GM10266 (cell line): ENCODE data around the gene SMC4.
"Not testable (repeated sequence)": the region's sequence is repeated elsewhere in the genome, so short reads cannot be mapped to it uniquely, and the experiment has no call there.

Source experiments
- DNase-seq: peaks from one replicate; pipeline ENCODE4 v3.0.0; 2012; ENCODE audit errors: extremely low spot score
- TF ChIP-seq, protein P1 (sequence below): IDR thresholded peaks from 2 replicates; pipeline ENCODE4 v1.5.1; 2012; ENCODE audit warnings: mild to moderate bottlenecking, low read depth; ENCODE audit not compliant: control insufficient read depth, insufficient read depth; ENCODE audit errors: missing control alignments

SMC4 gene

DNA sequence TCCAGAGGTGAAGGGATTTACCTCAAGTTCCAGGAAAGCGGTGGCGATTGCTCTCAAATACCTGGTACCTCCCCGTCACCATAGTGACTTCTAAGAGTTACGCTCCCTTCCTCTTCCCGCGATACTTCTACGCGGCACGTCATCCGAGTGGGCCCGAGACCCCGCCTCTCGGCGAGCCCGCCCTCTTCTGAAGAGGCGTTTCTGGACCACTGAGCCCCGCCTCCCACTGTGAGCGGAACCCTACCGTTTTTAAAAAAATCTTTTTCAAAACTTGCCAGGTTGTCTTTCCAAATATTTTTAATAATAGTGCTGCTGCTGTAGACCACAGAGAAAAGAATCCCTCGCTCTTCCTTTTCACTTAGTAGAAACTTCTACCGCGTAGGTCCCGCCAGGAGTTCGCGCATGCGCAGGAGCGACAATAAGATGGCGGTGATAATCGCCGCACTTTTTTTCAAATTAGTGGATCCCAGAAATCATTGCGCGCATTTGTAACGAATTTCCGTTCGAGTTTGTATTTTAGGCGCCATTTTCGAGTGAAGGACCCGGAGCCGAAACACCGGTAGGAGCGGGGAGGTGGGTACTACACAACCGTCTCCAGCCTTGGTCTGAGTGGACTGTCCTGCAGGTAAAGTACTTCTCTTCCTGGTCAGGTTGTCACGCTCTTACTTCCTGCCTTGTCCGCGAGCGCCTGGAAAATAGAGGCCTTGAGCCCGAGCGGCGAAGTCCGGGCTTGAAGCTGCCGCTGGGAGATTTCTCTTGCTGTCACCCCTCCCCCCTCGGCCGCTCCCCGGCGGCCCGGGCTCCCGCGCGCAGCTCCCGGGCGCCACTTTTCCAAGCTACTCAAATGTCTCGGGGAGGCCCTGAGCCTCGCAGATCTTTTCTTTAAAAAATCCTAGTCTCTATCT, at the start of gene SMC4, which contains the start of gene IFT80:
TSS of gene SMC4 (plus strand) at position 526 of the 905 bp plus-strand sequence. CDS start 1,177 bp downstream, outside the sequence.
TSS of gene IFT80 (minus strand) at position 101 of the 905 bp plus-strand sequence. CDS start 14,625 bp downstream, outside the sequence.
- DNase-seq, result peak; percentile 95
- TF ChIP-seq, protein P1, sequence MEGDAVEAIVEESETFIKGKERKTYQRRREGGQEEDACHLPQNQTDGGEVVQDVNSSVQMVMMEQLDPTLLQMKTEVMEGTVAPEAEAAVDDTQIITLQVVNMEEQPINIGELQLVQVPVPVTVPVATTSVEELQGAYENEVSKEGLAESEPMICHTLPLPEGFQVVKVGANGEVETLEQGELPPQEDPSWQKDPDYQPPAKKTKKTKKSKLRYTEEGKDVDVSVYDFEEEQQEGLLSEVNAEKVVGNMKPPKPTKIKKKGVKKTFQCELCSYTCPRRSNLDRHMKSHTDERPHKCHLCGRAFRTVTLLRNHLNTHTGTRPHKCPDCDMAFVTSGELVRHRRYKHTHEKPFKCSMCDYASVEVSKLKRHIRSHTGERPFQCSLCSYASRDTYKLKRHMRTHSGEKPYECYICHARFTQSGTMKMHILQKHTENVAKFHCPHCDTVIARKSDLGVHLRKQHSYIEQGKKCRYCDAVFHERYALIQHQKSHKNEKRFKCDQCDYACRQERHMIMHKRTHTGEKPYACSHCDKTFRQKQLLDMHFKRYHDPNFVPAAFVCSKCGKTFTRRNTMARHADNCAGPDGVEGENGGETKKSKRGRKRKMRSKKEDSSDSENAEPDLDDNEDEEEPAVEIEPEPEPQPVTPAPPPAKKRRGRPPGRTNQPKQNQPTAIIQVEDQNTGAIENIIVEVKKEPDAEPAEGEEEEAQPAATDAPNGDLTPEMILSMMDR, result no peak

DNA sequence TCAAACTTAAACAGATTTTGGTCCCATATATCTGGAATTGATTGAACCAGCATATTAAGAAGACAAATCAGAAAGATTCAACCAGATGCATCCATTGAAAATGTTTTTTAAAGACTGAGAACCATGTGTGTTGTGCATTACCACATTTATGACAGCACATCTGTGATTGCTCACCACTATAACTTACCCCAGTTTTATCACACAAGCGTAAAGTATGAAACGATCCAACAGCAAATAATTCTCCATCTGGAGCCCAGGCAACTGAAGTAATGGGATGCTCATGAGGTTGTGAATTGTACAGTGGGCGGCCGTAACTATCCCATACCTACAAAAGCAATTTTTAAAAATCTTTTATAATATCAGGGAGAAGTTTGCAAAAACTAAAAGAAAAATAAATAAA, 43.6 kb upstream of the SMC4 start:
- no peak for DNase-seq
- TF ChIP-seq, protein P1, result no peak

DNA sequence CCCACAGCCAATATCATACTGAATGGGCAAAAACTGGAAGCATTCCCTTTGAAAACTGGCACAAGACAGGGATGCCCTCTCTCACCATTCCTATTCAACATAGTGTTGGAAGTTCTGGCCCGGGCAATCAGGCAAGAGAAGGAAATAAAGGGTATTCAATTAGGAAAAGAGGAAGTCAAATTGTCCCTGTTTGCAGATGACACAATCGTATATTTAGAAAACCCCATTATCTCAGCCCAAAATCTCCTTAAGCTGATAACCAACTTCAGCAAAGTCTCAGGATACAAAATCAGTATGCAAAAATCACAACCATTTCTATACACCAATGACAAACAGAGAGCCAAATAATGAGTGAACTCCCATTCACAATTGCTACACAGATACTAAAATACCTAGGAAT, 36.6 kb upstream of the SMC4 start:
- not testable (repeated sequence) for DNase-seq

DNA sequence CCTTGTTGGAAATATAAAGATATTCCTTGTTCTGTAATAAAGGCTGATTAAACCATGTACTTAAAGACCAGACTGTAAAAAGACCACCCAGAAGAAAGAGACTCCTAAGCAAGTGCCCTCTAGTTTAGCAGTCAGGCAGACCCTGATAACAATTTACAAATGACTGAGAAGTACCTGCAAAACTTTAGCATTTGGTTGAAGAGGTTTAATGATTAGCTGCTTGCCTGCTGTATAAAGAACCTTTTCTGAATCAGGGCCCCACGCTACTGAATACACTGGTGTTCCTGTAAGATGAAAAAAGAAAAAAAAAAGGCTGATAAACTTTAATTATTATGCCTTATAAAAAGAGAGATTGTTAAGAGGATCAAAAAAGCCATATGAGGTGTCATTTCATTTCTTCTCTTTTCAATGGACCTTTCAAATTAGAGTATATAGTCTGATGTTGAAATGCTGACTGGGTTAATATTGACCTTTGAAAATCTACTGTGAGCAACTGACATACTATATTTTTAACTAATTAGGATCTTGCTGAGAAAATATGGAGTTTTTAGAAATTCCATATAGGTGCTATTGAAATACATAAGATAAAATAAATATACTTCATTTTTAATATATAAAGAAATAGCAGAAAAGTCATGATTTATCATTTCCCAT, 33.5 kb upstream of the SMC4 start:
- DNase-seq, result no peak
- TF ChIP-seq, protein P1, result no peak

DNA sequence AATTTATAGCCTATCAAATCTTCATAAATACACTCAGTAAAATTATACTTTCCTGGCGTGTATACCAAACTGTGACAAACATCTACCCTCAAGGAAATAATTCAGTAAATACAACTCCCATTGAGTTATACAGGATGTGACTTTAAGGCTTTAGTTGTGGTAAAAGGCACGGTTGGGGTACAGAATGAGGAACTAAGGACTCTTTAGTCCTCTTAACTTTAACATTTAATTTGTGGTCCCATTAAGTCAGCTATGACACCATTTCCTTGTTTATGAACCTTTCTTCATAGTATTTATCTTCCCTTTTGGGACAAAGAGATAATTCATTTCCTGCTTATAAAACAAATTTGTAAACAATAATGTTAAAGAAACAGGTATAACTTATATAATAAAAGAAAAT, 30.6 kb upstream of the SMC4 start:
- TF ChIP-seq, protein P1, result no peak
- DNase-seq, result no peak

DNA sequence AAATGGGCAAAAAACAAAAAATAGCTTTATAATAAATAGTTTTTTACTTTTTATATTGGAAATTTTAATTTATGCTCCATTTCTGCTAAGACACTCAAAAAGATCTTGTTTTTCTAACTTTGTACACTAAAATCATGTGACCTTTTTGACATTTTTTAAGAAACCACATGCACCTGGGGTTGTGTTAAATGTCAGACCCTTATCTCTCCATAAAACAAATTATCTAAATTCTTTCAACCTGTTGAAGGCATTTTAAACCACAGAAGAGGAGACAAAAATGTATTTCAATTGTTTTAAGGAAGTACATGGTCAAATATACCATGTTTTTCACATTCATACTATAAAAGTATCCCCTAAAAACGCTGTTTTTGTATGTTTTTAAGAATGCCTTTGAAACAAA, 29.7 kb upstream of the SMC4 start:
- no peak for DNase-seq
- TF ChIP-seq, protein P1, result no peak

DNA sequence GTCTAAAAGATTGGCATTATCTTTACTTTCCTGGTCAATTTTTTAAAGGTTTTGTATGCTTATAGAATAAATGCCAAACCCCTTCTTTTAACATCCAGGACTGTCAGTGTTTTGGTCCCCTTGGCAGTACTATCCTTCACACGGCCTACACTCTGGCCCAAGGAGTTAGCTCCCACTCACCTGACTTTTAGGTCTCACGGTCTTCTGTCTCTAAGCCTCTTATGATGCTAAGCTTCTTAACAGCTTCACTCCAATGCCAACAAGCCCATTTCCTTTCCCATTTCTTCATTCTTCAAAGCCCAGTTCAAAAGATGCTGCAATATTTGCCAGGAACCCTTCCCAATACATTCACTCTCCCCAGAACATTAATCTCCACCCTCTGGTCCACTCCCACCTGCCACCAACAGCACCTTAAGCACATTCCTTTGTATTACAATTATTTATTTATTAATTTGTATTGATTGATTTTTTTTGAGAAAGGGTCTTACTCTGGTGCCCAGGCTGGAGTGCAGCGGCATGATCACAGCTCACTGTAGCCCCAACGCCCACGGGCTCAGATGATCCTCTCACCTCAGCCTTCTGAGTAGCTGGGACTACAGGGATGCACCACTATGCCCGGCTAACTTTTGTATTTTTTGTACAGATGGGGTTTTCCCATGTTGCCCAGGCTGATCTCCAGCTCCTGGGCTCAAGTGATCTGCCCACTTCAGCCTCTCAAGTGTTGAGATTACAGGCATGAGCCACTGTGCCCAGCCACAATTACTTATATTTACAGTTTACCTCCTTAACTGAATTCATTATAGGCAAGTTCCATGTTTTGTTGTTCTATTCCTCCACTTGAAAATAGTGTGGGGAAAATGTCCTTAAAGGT, 28.2 kb upstream of the SMC4 start:
- TF ChIP-seq, protein P1, result no peak

More for the DNA sequence above, 28.2 kb upstream of the SMC4 start:
- DNase-seq, result no peak
